GM12892 (cell line): ENCODE measurements around the gene WWOX.

Experiments
- POLR2A ChIP-seq: IDR thresholded peaks from 2 replicates; pipeline ENCODE4 v1.6.1; 2011; ENCODE audit warnings: low read depth, low read length, control low read depth
- TAF1 ChIP-seq: IDR thresholded peaks from 2 replicates; pipeline ENCODE4 v1.6.1; 2011; ENCODE audit warnings: low read depth, mild to moderate bottlenecking, control low read depth, low read length, borderline replicate concordance

DNA sequence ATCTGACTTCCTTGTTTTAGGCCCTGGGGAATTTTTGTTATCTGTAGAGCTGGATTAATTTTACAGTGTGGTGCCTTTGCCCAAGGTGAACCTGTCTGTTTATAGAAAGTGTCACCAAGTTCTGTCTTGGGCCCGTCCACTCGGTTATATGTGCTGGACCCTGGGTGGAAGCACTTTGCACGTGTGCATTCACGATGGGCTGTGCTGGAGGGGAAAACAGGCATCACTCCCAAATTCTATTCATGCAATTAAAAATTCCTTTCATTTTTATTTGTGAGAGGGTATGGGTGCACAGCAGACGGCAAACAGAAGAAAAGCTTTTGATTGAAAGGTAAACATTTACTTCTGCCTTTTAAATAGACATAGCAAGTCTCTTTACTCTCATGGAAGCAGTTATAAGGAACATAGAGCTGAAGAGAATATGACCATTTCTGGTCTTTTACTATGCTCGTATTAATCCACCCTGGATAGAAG lies 101.2 kb downstream of the WWOX start:
- no peak for TF ChIP-seq POLR2A
- TF ChIP-seq TAF1 = no peak
